NCI-H2227 (cell line): ENCODE results near the gene EPO.
"Not testable (repeated sequence)": the region's sequence is repeated elsewhere in the genome, so short reads cannot be mapped to it uniquely, and the experiment has no call there.

Experiments used
- DNase-seq: peaks from one replicate; lab custom pipeline; 2025; ENCODE audit not compliant: unreplicated experiment; lab: John Stamatoyannopoulos, UW

Gene EPO

GRCh38 chr7:100701089-100701488, 19.2 kb upstream of the EPO start:
- not testable (repeated sequence) for DNase-seq

GRCh38 chr7:100705320-100705752, 14.9 kb upstream of the EPO start:
- peak; percentile 88 for DNase-seq

- peak; percentile 100 for DNase-seq
These were observed 14.3 kb upstream of the EPO start, which contains the start of gene POP7 for GRCh38 chr7:100705753-100706671. Gene POP7, plus strand, starts transcription at chr7:100706121. Its CDS starts 710 bp downstream, at chr7:100706831.

GRCh38 chr7:100706672-100707311, 13.5 kb upstream of the EPO start:
- peak; percentile 39 for DNase-seq

GRCh38 chr7:100708395-100708794, 11.9 kb upstream of the EPO start:
- no peak for DNase-seq

GRCh38 chr7:100710452-100710851, 9.8 kb upstream of the EPO start:
- no peak for DNase-seq

GRCh38 chr7:100711369-100711768, 8.9 kb upstream of the EPO start:
- no peak for DNase-seq

GRCh38 chr7:100714725-100715124, 5.5 kb upstream of the EPO start:
- no peak for DNase-seq

GRCh38 chr7:100717073-100717472, 3.2 kb upstream of the EPO start:
- not testable (repeated sequence) for DNase-seq

- peak; percentile 27 for DNase-seq
These were observed 567 bp upstream of the EPO start for GRCh38 chr7:100719523-100720278.

GRCh38 chr7:100720671-100721504, 620 bp downstream of the EPO start:
- no peak for DNase-seq

- no peak for DNase-seq
These were observed 1.2 kb downstream of the EPO start for GRCh38 chr7:100721505-100721812.

GRCh38 chr7:100722480-100723212, 2.4 kb downstream of the EPO start:
- DNase-seq: no peak

GRCh38 chr7:100723732-100724275, 3.5 kb downstream of the EPO start:
- no peak for DNase-seq

GRCh38 chr7:100724364-100724763, 4.1 kb downstream of the EPO start:
- not testable (repeated sequence) for DNase-seq

- no peak for DNase-seq
These were observed 6.9 kb downstream of the EPO start for GRCh38 chr7:100726996-100727761.

- DNase-seq: no peak
These were observed 7.9 kb downstream of the EPO start for GRCh38 chr7:100728196-100728595.

- no peak for DNase-seq
These were observed 10.0 kb downstream of the EPO start for GRCh38 chr7:100730136-100730800.
